NCI-H1930 (cell line): Measurements from ENCODE around the gene H3-3A.

Source experiments
- DNase-seq, 2 experiments: peaks; one replicate each; lab custom pipeline; 2025; lab: John Stamatoyannopoulos, UW

The H3-3A gene

GRCh38 chr1:226062558-226063223 is at the start of gene H3-3A:
TSS of gene H3-3A (plus strand) at chr1:226062716. CDS start at chr1:226064352, 1,636 bp downstream.
- peak; percentile 90 to 93 for DNase-seq

GRCh38 chr1:226017070-226017469 is 45.4 kb upstream of the H3-3A start:
- DNase-seq, result no peak

GRCh38 chr1:226019572-226019971 is 42.9 kb upstream of the H3-3A start:
- DNase-seq, result no peak

GRCh38 chr1:226021401-226021800 is 41.1 kb upstream of the H3-3A start:
- DNase-seq, result no peak

GRCh38 chr1:226021801-226022200 is 40.7 kb upstream of the H3-3A start:
- no peak for DNase-seq

GRCh38 chr1:226023735-226024134 is 38.8 kb upstream of the H3-3A start:
- DNase-seq, result no peak

- DNase-seq, result no peak
These were observed 35.7 kb upstream of the H3-3A start for GRCh38 chr1:226026833-226027232.

- no peak for DNase-seq
These were observed 34.8 kb upstream of the H3-3A start for GRCh38 chr1:226027538-226028217.

- DNase-seq, result no peak
These were observed 33.4 kb upstream of the H3-3A start for GRCh38 chr1:226029093-226029496.

GRCh38 chr1:226029568-226030225 is 32.8 kb upstream of the H3-3A start:
- no peak for DNase-seq

GRCh38 chr1:226033582-226033981 is 28.9 kb upstream of the H3-3A start:
- no peak for DNase-seq

GRCh38 chr1:226033991-226034390 is 28.5 kb upstream of the H3-3A start:
- no peak for DNase-seq

GRCh38 chr1:226034482-226034881 is 28.0 kb upstream of the H3-3A start:
- no peak for DNase-seq

GRCh38 chr1:226035915-226036314 is 26.6 kb upstream of the H3-3A start:
- no peak for DNase-seq

GRCh38 chr1:226038661-226039060 is 23.9 kb upstream of the H3-3A start:
- DNase-seq, result no peak

- DNase-seq, result no peak
These were observed 21.1 kb upstream of the H3-3A start for GRCh38 chr1:226041419-226041818.

GRCh38 chr1:226044514-226045101 is 17.9 kb upstream of the H3-3A start:
- no peak for DNase-seq

- no peak for DNase-seq
These were observed 16.3 kb upstream of the H3-3A start for GRCh38 chr1:226046240-226046639.

- DNase-seq, result no peak
These were observed 15.0 kb upstream of the H3-3A start for GRCh38 chr1:226047495-226047894.

GRCh38 chr1:226048886-226049285 is 13.6 kb upstream of the H3-3A start:
- DNase-seq, result no peak

GRCh38 chr1:226050133-226050532 is 12.4 kb upstream of the H3-3A start:
- no peak for DNase-seq

GRCh38 chr1:226051365-226051764 is 11.2 kb upstream of the H3-3A start:
- no peak for DNase-seq

GRCh38 chr1:226052061-226052460 is 10.5 kb upstream of the H3-3A start:
- DNase-seq, result no peak
